NT2/D1 (cell line): ENCODE data around the gene PEX3.

Experiments used
- SUZ12 ChIP-seq: IDR thresholded peaks from 2 replicates; pipeline ENCODE4 v1.6.1; 2011; ENCODE audit not compliant: insufficient read length, insufficient read depth; ENCODE audit errors: extremely low read depth
- YY1 ChIP-seq: IDR thresholded peaks from 2 replicates; pipeline ENCODE4 v1.6.1; 2011; ENCODE audit not compliant: insufficient read length, insufficient read depth
- ZNF274 ChIP-seq: IDR thresholded peaks from 2 replicates; pipeline ENCODE4 v1.6.1; 2011; ENCODE audit warnings: mild to moderate bottlenecking, low read depth, low read length

GRCh38 chr6:143539734-143540133 is 89.1 kb downstream of the PEX3 start:
- TF ChIP-seq ZNF274 (no peak), YY1 (no peak), SUZ12 (no peak)
